ENCODE data around the gene LCP2. TPM values are rescaled to one million over a fixed set of nuclear protein-coding genes. Genes with fewer than 3 reads are reported as not detected.

The LCP2 gene
- total and polyA plus RNA-seq, 2 of the 8 experiments (the other 6 are each of a cell fraction or from before 2014, with no cell fraction given) = 0.26 to 0.33 TPM

DNA sequence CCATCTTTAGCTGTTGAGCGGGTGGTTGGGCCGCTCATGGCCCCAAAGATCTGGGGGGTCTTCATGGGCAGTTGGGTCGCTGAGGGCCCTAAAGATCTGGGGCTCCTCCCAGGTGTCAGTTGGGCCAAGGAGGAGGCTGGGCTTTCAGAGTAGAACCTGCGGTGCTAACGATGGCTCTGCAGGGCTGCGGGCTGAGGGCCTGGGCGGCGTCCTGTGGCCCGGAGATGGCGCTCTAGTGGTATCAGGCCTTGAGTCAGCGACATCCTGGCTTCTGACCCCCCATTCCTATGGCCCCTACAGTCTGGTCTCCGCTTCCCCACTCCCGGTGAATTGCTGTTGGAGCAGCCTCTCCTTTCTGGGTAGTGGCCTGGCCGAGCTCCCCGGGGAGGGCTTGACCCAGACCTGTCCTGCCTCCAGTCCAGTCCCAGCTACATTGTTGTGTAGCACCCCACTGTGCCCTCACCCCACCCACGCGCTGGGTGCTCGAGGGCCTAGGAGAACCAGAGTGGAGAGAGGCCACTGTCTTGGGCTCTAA, 64.2 kb downstream of the LCP2 start:
- Histone ChIP-seq H2BK20ac (ENCODE audit: low read length) (no peak overlapping the region), H2BK5ac (ENCODE audit: low read depth, low read length) (no peak overlapping the region), H3K4me3 (ENCODE audit: extremely low read depth in 1 of 4, insufficient read depth in 2 of 4, low read depth in 3 of 4, low read length in 4 of 4) (no peak overlapping the region), H2BK15ac (ENCODE audit: low read length) (no peak overlapping the region), H3K14ac (ENCODE audit: insufficient read length) (no peak overlapping the region), H2AK5ac (ENCODE audit: low read depth, low read length) (no peak overlapping the region), H4K5ac (ENCODE audit: insufficient read length, low read depth, low read length) (no peak overlapping the region), H2AFZ (ENCODE audit: low read length) (no peak overlapping the region), H3K4ac (replicated peaks; ENCODE audit: insufficient read length, low read depth, low read length) (no peak overlapping the region), H3K27ac (ENCODE audit: low read depth, low read length) (no peak overlapping the region), H3K9ac (replicated peaks in 1 of 4; ENCODE audit: extremely low read depth in 1 of 4, low read depth in 3 of 4, low read length in 3 of 4) (no peak overlapping the region), H3K23me2 (ENCODE audit: low read depth, low read length) (no peaks in the 10 kb centered on the region), H3K9me3 (ENCODE audit: insufficient read depth in 2 of 2, low read depth in 1 of 2, low read length in 1 of 2) (no peaks in the 10 kb centered on the region), H2BK120ac (replicated peaks; ENCODE audit: low read depth, low read length) (no peak overlapping the region), H3K56ac (replicated peaks; ENCODE audit: insufficient read length, low read depth, low read length) (no peak overlapping the region), H3K79me1 (ENCODE audit: low read depth, low read length) (no peaks in the 10 kb centered on the region), H4K20me1 (replicated peaks in 1 of 2; ENCODE audit: control insufficient read depth in 1 of 2, insufficient read depth in 2 of 2, low read length in 2 of 2) (no peaks in the 10 kb centered on the region), H3K36me3 (ENCODE audit: control insufficient read depth in 2 of 4, insufficient read depth in 4 of 4, low read length in 3 of 4) (no peaks in the 10 kb centered on the region), H3K23ac (ENCODE audit: insufficient read length) (no peak overlapping the region), H3K18ac (ENCODE audit: extremely low read depth, low read length) (no peak overlapping the region), H3K4me2 (ENCODE audit: insufficient read depth in 1 of 2, low read depth in 2 of 2, low read length in 2 of 2) (no peak overlapping the region), H3K27me3 (replicated peaks in 1 of 4; ENCODE audit: control insufficient read depth in 3 of 4, extremely low read depth in 1 of 4, insufficient read depth in 3 of 4, low read length in 3 of 4) (no peaks in the 10 kb centered on the region), H4K91ac (replicated peaks; ENCODE audit: insufficient read length, low read length) (no peak overlapping the region), H2BK12ac (ENCODE audit: low read depth, low read length) (no peak overlapping the region), H4K8ac (ENCODE audit: extremely low read depth, insufficient read depth, low read length) (no peak overlapping the region), H3K4me1 (replicated peaks in 1 of 4; ENCODE audit: control insufficient read depth in 3 of 4, insufficient read depth in 4 of 4, low read length in 3 of 4) (no peaks in the 10 kb centered on the region), H3K79me2 (ENCODE audit: control insufficient read depth in 1 of 2, insufficient read depth in 2 of 2, low read length in 2 of 2) (no peaks in the 10 kb centered on the region)
- no peak for TF ChIP-seq RBBP5 (IDR thresholded peaks at IDR 0.05; ENCODE audit: borderline replicate concordance, low read depth, low read length)
- no peak for TF ChIP-seq CEBPB (IDR thresholded peaks at IDR 0.05; ENCODE audit: low read depth, low read length)
- TF ChIP-seq TEAD4 (IDR thresholded peaks at IDR 0.05; ENCODE audit: low read depth, low read length) = no peak
- TF ChIP-seq ZNF274 (IDR thresholded peaks at IDR 0.05; ENCODE audit: borderline replicate concordance, extremely low read depth, low read length) = no peak
- TF ChIP-seq BRCA1 (IDR thresholded peaks at IDR 0.05; ENCODE audit: low read depth, low read length) = no peak
- no peak for TF ChIP-seq EZH2 (IDR thresholded peaks at IDR 0.05; ENCODE audit: low read depth, low read length, severe bottlenecking)
- TF ChIP-seq MAX (IDR thresholded peaks at IDR 0.05) = no peak
- no peak for TF ChIP-seq CTCF (IDR thresholded peaks at IDR 0.05; ENCODE audit: control extremely low read depth in 1 of 3, insufficient read depth in 1 of 3, low read depth in 1 of 3, low read length in 3 of 3)
- ChIA-PET POLR2A (ENCODE audit: partially characterized antibody) (interaction anchor here (1.1 kb wide), 1 partner anchor 13 kb away, joined by 3 read pairs; no protein-coding TSS in a partner anchor), CTCF (ENCODE audit: partially characterized antibody) (interaction anchor here (0.9 to 6.6 kb wide), 5 partner anchors 9 to 171 kb away, joined by 3 to 31 read pairs (median 4); no protein-coding TSS in a partner anchor)
- DNase-seq (ENCODE audit: low read depth in 1 of 2, low spot score in 2 of 2) (no peak), FAIRE-seq (no peak)
- 93% methylated on average over 16 of the region's 18 CpGs; no CpG with 5 or more reads in 1 of the 2 experiments for WGBS, 2 experiments (ENCODE audit: extremely low coverage in 1 of 2, insufficient coverage in 1 of 2, insufficient read length in 1 of 2, insufficient replicate concordance in 2 of 2, low coverage in 1 of 2, low lambda C conversion rate in 2 of 2, missing lambda C conversion rate in 1 of 2)

Measured in H1 (cell line).